ENCODE data around the gene CDH4. TPM values are rescaled to one million over a fixed set of nuclear protein-coding genes. Genes with fewer than 3 reads are reported as not detected.

The CDH4 gene
- total and polyA plus RNA-seq, 4 donors, result 0.06 to 0.10 TPM; not detected in 2

- no peak for ATAC-seq (ENCODE audit: low FRiP score)
- no peak overlapping the region for H3K27ac ChIP-seq (ENCODE audit: low read depth in 1 of 2, low read length in 2 of 2)
- H3K9me3 ChIP-seq (ENCODE audit: control insufficient read depth, low read length), result no peaks in the 10 kb centered on the region
- no peaks in the 10 kb centered on the region for H3K4me1 ChIP-seq (ENCODE audit: control insufficient read depth in 1 of 2, insufficient read depth in 2 of 2, low read length in 2 of 2)
- 66 to 69% methylated on average over 19 of the region's 19 CpGs for WGBS, 2 donors
- H3K4me3 ChIP-seq (ENCODE audit: low read length in 2 of 2), result no peak overlapping the region
- no peak for DNase-seq
- intact Hi-C loops (cut with DNase I), result no loop called here
- H3K27me3 ChIP-seq (ENCODE audit: control insufficient read depth in 1 of 2, insufficient read depth in 2 of 2, low read length in 1 of 2), result no peaks in the 10 kb centered on the region
- no peaks in the 10 kb centered on the region for H3K36me3 ChIP-seq (ENCODE audit: control insufficient read depth in 1 of 2, insufficient read depth in 2 of 2, low read length in 1 of 2)
Measured at GRCh38 chr20:61881416-61881815, 629.4 kb downstream of the CDH4 start.

GRCh38 chr20:61881861-61882260 lies 629.8 kb downstream of the CDH4 start:
- DNase-seq (no peak), ATAC-seq (ENCODE audit: low FRiP score) (no peak)
- intact Hi-C loops (cut with DNase I), result no loop called here
- 89 to 91% methylated on average over 10 to 13 of the region's 13 CpGs for WGBS, 2 donors
- Histone ChIP-seq H3K36me3 (ENCODE audit: control insufficient read depth in 1 of 2, insufficient read depth in 2 of 2, low read length in 1 of 2) (no peaks in the 10 kb centered on the region), H3K27ac (ENCODE audit: low read depth in 1 of 2, low read length in 2 of 2) (no peak overlapping the region), H3K4me3 (ENCODE audit: low read length in 2 of 2) (no peak overlapping the region), H3K4me1 (ENCODE audit: control insufficient read depth in 1 of 2, insufficient read depth in 2 of 2, low read length in 2 of 2) (no peaks in the 10 kb centered on the region), H3K27me3 (ENCODE audit: control insufficient read depth in 1 of 2, insufficient read depth in 2 of 2, low read length in 1 of 2) (no peaks in the 10 kb centered on the region), H3K9me3 (ENCODE audit: control insufficient read depth, low read length) (no peaks in the 10 kb centered on the region)

GRCh38 chr20:61882716-61883615 lies 630.9 kb downstream of the CDH4 start:
- ATAC-seq (ENCODE audit: low FRiP score) (no peak), DNase-seq (no peak)
- no peak overlapping the region for H3K27ac ChIP-seq (ENCODE audit: low read depth in 1 of 2, low read length in 2 of 2)
- no peaks in the 10 kb centered on the region for H3K9me3 ChIP-seq (ENCODE audit: control insufficient read depth, low read length)
- H3K4me1 ChIP-seq (ENCODE audit: control insufficient read depth in 1 of 2, insufficient read depth in 2 of 2, low read length in 2 of 2), result no peaks in the 10 kb centered on the region
- WGBS, 2 donors, result 69 to 76% methylated on average over 32 of the region's 32 CpGs
- intact Hi-C loops (cut with DNase I), result no loop called here
- H3K27me3 ChIP-seq (ENCODE audit: control insufficient read depth in 1 of 2, insufficient read depth in 2 of 2, low read length in 1 of 2), result no peaks in the 10 kb centered on the region
- no peaks in the 10 kb centered on the region for H3K36me3 ChIP-seq (ENCODE audit: control insufficient read depth in 1 of 2, insufficient read depth in 2 of 2, low read length in 1 of 2)
- H3K4me3 ChIP-seq (ENCODE audit: low read length in 2 of 2), result no peak overlapping the region

DNA sequence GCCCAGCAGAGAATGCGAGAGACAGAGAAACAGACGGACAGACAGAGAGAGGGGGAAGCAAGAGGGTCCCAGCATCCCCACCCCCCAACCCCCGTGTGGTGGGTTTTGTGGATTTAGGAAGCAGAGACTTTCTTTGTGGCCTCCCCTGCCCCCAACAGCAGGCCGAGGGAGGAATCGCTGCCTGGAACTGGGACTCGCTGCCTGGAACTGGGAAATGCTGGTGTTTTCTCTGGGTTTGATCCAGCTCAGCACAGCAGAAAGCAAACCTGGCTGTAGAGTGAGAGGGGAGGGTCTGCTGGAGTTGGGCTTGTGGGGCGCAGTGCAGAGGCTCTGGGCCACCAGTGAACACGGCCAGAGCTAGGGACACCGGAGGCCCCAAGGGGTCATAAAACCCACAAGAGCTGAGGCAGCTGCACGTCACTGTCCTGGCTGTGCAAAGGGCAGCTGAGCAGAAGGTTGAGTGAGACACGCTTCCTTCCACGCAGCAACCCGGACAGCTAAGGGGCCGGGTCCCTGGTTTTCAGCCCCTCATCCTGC lies 631.9 kb downstream of the CDH4 start:
- ATAC-seq (ENCODE audit: low FRiP score) (no peak), DNase-seq (no peak)
- no peaks in the 10 kb centered on the region for H3K4me1 ChIP-seq (ENCODE audit: control insufficient read depth in 1 of 2, insufficient read depth in 2 of 2, low read length in 2 of 2)
- WGBS, 2 donors, result 7 to 12% methylated on average over 13 to 14 of the region's 14 CpGs
- no peaks in the 10 kb centered on the region for H3K27me3 ChIP-seq (ENCODE audit: control insufficient read depth in 1 of 2, insufficient read depth in 2 of 2, low read length in 1 of 2)
- H3K27ac ChIP-seq (ENCODE audit: low read depth in 1 of 2, low read length in 2 of 2), result no peak overlapping the region
- no peak overlapping the region for H3K4me3 ChIP-seq (ENCODE audit: low read length in 2 of 2)
- H3K9me3 ChIP-seq (ENCODE audit: control insufficient read depth, low read length), result no peaks in the 10 kb centered on the region
- H3K36me3 ChIP-seq (ENCODE audit: control insufficient read depth in 1 of 2, insufficient read depth in 2 of 2, low read length in 1 of 2), result no peaks in the 10 kb centered on the region
- intact Hi-C loops (cut with DNase I), result no loop called here

DNA sequence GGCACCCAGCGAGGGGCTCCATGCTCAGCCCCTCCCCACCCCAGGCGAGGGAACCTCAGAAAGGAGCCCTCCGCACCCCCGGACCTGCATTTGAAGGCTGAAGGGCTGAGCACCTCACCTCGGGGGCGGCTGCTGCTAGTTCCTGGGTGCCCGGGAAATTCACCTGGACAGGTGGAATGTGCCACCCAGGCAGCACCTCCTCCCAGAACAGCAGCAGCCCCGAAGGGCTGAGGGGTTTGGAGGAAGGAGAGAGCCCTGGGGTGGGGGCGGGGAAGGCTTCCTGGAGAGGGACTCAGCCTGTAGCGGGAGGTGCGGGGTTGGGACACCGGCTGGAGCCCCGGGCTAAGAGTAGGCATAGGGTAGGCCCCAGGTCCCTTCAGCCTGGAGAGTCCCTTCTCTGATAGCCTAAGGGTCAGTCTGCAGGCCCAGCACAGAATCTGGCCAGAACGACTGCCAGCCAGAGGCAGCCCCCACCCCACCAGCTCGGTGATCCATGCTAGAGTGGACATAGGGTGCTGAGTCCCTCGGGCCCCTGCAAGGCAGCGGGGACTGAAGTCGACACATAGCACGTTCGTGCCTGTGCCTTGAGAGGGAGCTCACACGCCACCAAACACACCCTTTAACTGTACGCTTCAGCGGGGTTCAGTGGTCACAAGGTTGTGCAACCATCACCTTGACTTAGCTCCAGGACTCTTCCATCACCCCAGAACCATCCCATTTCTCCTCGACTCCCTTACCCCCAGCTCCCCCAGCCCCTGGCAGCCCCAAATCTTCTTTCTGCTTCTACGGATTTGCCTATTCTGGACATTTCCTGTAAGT lies 632.7 kb downstream of the CDH4 start:
- no peaks in the 10 kb centered on the region for H3K4me1 ChIP-seq (ENCODE audit: control insufficient read depth in 1 of 2, insufficient read depth in 2 of 2, low read length in 2 of 2)
- ATAC-seq (ENCODE audit: low FRiP score) (no peak), DNase-seq (no peak)
- H3K4me3 ChIP-seq (ENCODE audit: low read length in 2 of 2), result no peak overlapping the region
- H3K27ac ChIP-seq (ENCODE audit: low read depth in 1 of 2, low read length in 2 of 2), result no peak overlapping the region
- H3K27me3 ChIP-seq (ENCODE audit: control insufficient read depth in 1 of 2, insufficient read depth in 2 of 2, low read length in 1 of 2), result no peaks in the 10 kb centered on the region
- WGBS, 2 donors, result 87% methylated on average over 25 of the region's 25 CpGs
- intact Hi-C loops (cut with DNase I), result no loop called here
- H3K36me3 ChIP-seq (ENCODE audit: control insufficient read depth in 1 of 2, insufficient read depth in 2 of 2, low read length in 1 of 2), result no peaks in the 10 kb centered on the region
- H3K9me3 ChIP-seq (ENCODE audit: control insufficient read depth, low read length), result no peaks in the 10 kb centered on the region

DNA sequence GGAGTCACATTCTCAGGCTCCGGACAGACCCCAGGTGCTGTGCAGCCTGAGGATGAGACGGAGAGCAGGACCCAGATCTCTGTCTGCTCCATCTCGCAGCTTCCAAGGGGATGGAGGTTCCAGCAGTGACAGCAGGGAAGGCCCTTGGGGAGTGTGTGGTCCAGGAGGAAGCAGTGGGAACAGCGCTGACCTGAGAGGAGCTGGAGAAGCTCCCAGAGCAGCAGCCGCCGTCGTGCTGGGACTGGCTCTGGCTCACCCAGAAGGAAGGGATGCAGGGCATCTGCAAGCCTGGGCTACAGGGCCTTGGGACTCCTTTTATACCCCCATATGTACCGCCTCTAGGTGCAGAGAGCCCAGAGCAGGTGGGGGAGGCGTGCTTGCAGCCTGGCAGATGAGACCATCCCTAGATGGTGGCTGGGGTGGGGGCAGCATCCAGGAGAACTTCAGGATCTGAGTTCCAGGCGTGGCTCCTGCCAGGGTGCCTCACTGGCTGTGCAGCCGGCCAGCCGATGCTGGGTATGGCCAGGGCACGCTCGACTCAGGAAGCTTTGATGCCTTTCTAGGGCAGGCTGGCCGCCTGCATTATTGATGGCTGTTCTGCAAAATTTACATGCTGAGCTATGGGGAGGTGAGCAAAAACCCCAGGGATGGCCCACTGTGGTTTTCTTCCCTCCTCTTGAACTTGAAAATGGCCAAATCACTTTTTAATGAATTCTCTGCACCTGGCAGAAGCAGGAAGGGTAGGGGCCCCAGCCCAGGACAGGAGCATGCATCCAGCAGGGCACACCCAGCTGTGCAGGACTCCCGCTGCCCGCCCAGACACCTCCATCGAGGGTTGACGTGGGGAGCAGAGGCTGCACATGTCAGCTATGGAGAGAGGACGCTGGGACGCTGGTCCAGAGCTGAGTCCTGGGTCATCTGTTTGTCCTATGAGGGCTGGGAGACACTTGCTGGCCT lies 634.0 kb downstream of the CDH4 start:
- no peak overlapping the region for H3K27ac ChIP-seq (ENCODE audit: low read depth in 1 of 2, low read length in 2 of 2)
- H3K27me3 ChIP-seq (ENCODE audit: control insufficient read depth in 1 of 2, insufficient read depth in 2 of 2, low read length in 1 of 2), result no peaks in the 10 kb centered on the region
- no peak overlapping the region for H3K4me3 ChIP-seq (ENCODE audit: low read length in 2 of 2)
- ATAC-seq (ENCODE audit: low FRiP score) (no peak), DNase-seq (no peak)
- intact Hi-C loops (cut with DNase I), result no loop called here
- H3K36me3 ChIP-seq (ENCODE audit: control insufficient read depth in 1 of 2, insufficient read depth in 2 of 2, low read length in 1 of 2), result no peaks in the 10 kb centered on the region
- WGBS, 2 donors, result 86 to 87% methylated on average over 21 of the region's 21 CpGs
- no peaks in the 10 kb centered on the region for H3K9me3 ChIP-seq (ENCODE audit: control insufficient read depth, low read length)
- no peaks in the 10 kb centered on the region for H3K4me1 ChIP-seq (ENCODE audit: control insufficient read depth in 1 of 2, insufficient read depth in 2 of 2, low read length in 2 of 2)

- DNase-seq (peak in 1 of 2 donors; percentile 10), ATAC-seq (ENCODE audit: low FRiP score) (no peak)
- intact Hi-C loops (cut with DNase I), result no loop called here
- WGBS, 2 donors, result 57 to 66% methylated on average over 21 of the region's 21 CpGs
- Histone ChIP-seq H3K4me3 (ENCODE audit: low read length in 2 of 2) (no peak overlapping the region), H3K36me3 (ENCODE audit: control insufficient read depth in 1 of 2, insufficient read depth in 2 of 2, low read length in 1 of 2) (no peaks in the 10 kb centered on the region), H3K4me1 (ENCODE audit: control insufficient read depth in 1 of 2, insufficient read depth in 2 of 2, low read length in 2 of 2) (no peaks in the 10 kb centered on the region), H3K9me3 (ENCODE audit: control insufficient read depth, low read length) (no peaks in the 10 kb centered on the region), H3K27ac (ENCODE audit: low read depth in 1 of 2, low read length in 2 of 2) (no peak overlapping the region), H3K27me3 (ENCODE audit: control insufficient read depth in 1 of 2, insufficient read depth in 2 of 2, low read length in 1 of 2) (no peaks in the 10 kb centered on the region)
Measured at GRCh38 chr20:61886721-61887595, 634.9 kb downstream of the CDH4 start.
